ENCODE data around the gene PQBP1.

PQBP1 gene

GRCh38 chrX:48891402-48892288 lies 6.1 kb upstream of the PQBP1 start:
- Mint-ChIP-seq H3K36me3 (ENCODE audit: low read depth) (peaks cover 6% of the 10 kb centered on the region), H3K4me3 (peak overlapping the region; percentile 71), H3K4me1 (ENCODE audit: low read depth) (peaks cover 18% of the 10 kb centered on the region), H3K27me3 (ENCODE audit: low read depth) (peaks cover 3% of the 10 kb centered on the region), H3K9me3 (no peaks in the 10 kb centered on the region), H3K27ac (peak overlapping the region; percentile 67)
- DNase-seq (ENCODE audit: low spot score) = peak; percentile 77

GRCh38 chrX:48892896-48893295 lies 4.8 kb upstream of the PQBP1 start:
- Mint-ChIP-seq H3K9me3 (no peaks in the 10 kb centered on the region), H3K27ac (peak overlapping the region; percentile 8), H3K27me3 (ENCODE audit: low read depth) (peaks cover 3% of the 10 kb centered on the region), H3K36me3 (ENCODE audit: low read depth) (peaks cover 6% of the 10 kb centered on the region), H3K4me3 (no peak overlapping the region), H3K4me1 (ENCODE audit: low read depth) (peaks cover 21% of the 10 kb centered on the region)
- no peak for DNase-seq (ENCODE audit: low spot score)

GRCh38 chrX:48893556-48894348 lies 4.0 kb upstream of the PQBP1 start:
- Mint-ChIP-seq H3K9me3 (no peaks in the 10 kb centered on the region), H3K27ac (no peak overlapping the region), H3K36me3 (ENCODE audit: low read depth) (peaks cover 8% of the 10 kb centered on the region), H3K27me3 (ENCODE audit: low read depth) (peaks cover 3% of the 10 kb centered on the region), H3K4me1 (ENCODE audit: low read depth) (peaks cover 21% of the 10 kb centered on the region), H3K4me3 (no peak overlapping the region)
- DNase-seq (ENCODE audit: low spot score) = no peak

GRCh38 chrX:48894891-48895290 lies 2.8 kb upstream of the PQBP1 start:
- H3K27ac Mint-ChIP-seq = no peak overlapping the region
- H3K36me3 Mint-ChIP-seq (ENCODE audit: low read depth) = peaks cover 8% of the 10 kb centered on the region
- no peak for DNase-seq (ENCODE audit: low spot score)
- peaks cover 3% of the 10 kb centered on the region for H3K27me3 Mint-ChIP-seq (ENCODE audit: low read depth)
- peaks cover 21% of the 10 kb centered on the region for H3K4me1 Mint-ChIP-seq (ENCODE audit: low read depth)
- H3K4me3 Mint-ChIP-seq = no peak overlapping the region
- no peaks in the 10 kb centered on the region for H3K9me3 Mint-ChIP-seq

GRCh38 chrX:48896611-48897011 lies 1.1 kb upstream of the PQBP1 start:
- H3K9me3 Mint-ChIP-seq = no peaks in the 10 kb centered on the region
- H3K36me3 Mint-ChIP-seq (ENCODE audit: low read depth) = peaks cover 11% of the 10 kb centered on the region
- H3K27me3 Mint-ChIP-seq (ENCODE audit: low read depth) = no peaks in the 10 kb centered on the region
- H3K4me3 Mint-ChIP-seq = peak overlapping the region; percentile 88
- no peak for DNase-seq (ENCODE audit: low spot score)
- H3K4me1 Mint-ChIP-seq (ENCODE audit: low read depth) = peaks cover 14% of the 10 kb centered on the region
- peak overlapping the region; percentile 98 for H3K27ac Mint-ChIP-seq

GRCh38 chrX:48897157-48897624 lies 539 bp upstream of the PQBP1 start:
- H3K4me1 Mint-ChIP-seq (ENCODE audit: low read depth) = peaks cover 10% of the 10 kb centered on the region
- H3K27me3 Mint-ChIP-seq (ENCODE audit: low read depth) = no peaks in the 10 kb centered on the region
- peak; percentile 45 for DNase-seq (ENCODE audit: low spot score)
- H3K36me3 Mint-ChIP-seq (ENCODE audit: low read depth) = peaks cover 15% of the 10 kb centered on the region
- H3K27ac Mint-ChIP-seq = peak overlapping the region; percentile 98
- peak overlapping the region; percentile 88 for H3K4me3 Mint-ChIP-seq
- no peaks in the 10 kb centered on the region for H3K9me3 Mint-ChIP-seq

GRCh38 chrX:48899078-48899410 lies 1.3 kb downstream of the PQBP1 start:
- H3K9me3 Mint-ChIP-seq = no peaks in the 10 kb centered on the region
- no peak overlapping the region for H3K4me3 Mint-ChIP-seq
- no peak for DNase-seq (ENCODE audit: low spot score)
- H3K27ac Mint-ChIP-seq = no peak overlapping the region
- H3K36me3 Mint-ChIP-seq (ENCODE audit: low read depth) = peaks cover 15% of the 10 kb centered on the region
- H3K27me3 Mint-ChIP-seq (ENCODE audit: low read depth) = no peaks in the 10 kb centered on the region
- peaks cover 10% of the 10 kb centered on the region for H3K4me1 Mint-ChIP-seq (ENCODE audit: low read depth)

GRCh38 chrX:48901069-48901468 lies 3.3 kb downstream of the PQBP1 start:
- Mint-ChIP-seq H3K27ac (no peak overlapping the region), H3K9me3 (no peaks in the 10 kb centered on the region), H3K27me3 (ENCODE audit: low read depth) (no peaks in the 10 kb centered on the region)

GRCh38 chrX:48902135-48902534 lies 4.4 kb downstream of the PQBP1 start:
- Mint-ChIP-seq H3K27ac (no peak overlapping the region), H3K27me3 (ENCODE audit: low read depth) (no peaks in the 10 kb centered on the region), H3K4me1 (ENCODE audit: low read depth) (no peaks in the 10 kb centered on the region), H3K9me3 (no peaks in the 10 kb centered on the region), H3K36me3 (ENCODE audit: low read depth) (peaks cover 15% of the 10 kb centered on the region), H3K4me3 (no peak overlapping the region)
- DNase-seq (ENCODE audit: low spot score) = no peak

More at GRCh38 chrX:48901069-48901468, 3.3 kb downstream of the PQBP1 start:
- H3K36me3 Mint-ChIP-seq (ENCODE audit: low read depth) = peaks cover 15% of the 10 kb centered on the region
- no peak for DNase-seq (ENCODE audit: low spot score)
- H3K4me3 Mint-ChIP-seq = no peak overlapping the region
- peaks cover 7% of the 10 kb centered on the region for H3K4me1 Mint-ChIP-seq (ENCODE audit: low read depth)

- H3K9me3 Mint-ChIP-seq = no peaks in the 10 kb centered on the region
These were observed 5.0 kb downstream of the PQBP1 start for GRCh38 chrX:48902776-48903175.

GRCh38 chrX:48903290-48903689 lies 5.6 kb downstream of the PQBP1 start:
- Mint-ChIP-seq H3K9me3 (no peaks in the 10 kb centered on the region), H3K4me3 (no peak overlapping the region), H3K27ac (no peak overlapping the region), H3K27me3 (ENCODE audit: low read depth) (no peaks in the 10 kb centered on the region), H3K4me1 (ENCODE audit: low read depth) (no peaks in the 10 kb centered on the region), H3K36me3 (ENCODE audit: low read depth) (peaks cover 13% of the 10 kb centered on the region)
- DNase-seq (ENCODE audit: low spot score) = no peak

More at GRCh38 chrX:48902776-48903175, 5.0 kb downstream of the PQBP1 start:
- Mint-ChIP-seq H3K4me1 (ENCODE audit: low read depth) (no peaks in the 10 kb centered on the region), H3K4me3 (no peak overlapping the region), H3K27me3 (ENCODE audit: low read depth) (no peaks in the 10 kb centered on the region), H3K27ac (no peak overlapping the region), H3K36me3 (ENCODE audit: low read depth) (peaks cover 15% of the 10 kb centered on the region)
- DNase-seq (ENCODE audit: low spot score) = no peak

- Mint-ChIP-seq H3K4me3 (no peak overlapping the region), H3K4me1 (ENCODE audit: low read depth) (no peaks in the 10 kb centered on the region), H3K9me3 (no peaks in the 10 kb centered on the region), H3K36me3 (ENCODE audit: low read depth) (peaks cover 17% of the 10 kb centered on the region), H3K27me3 (ENCODE audit: low read depth) (no peaks in the 10 kb centered on the region), H3K27ac (no peak overlapping the region)
- DNase-seq (ENCODE audit: low spot score) = no peak
These were observed 6.5 kb downstream of the PQBP1 start for GRCh38 chrX:48904180-48904579.

- Mint-ChIP-seq H3K9me3 (no peaks in the 10 kb centered on the region), H3K27me3 (ENCODE audit: low read depth) (no peaks in the 10 kb centered on the region), H3K27ac (no peak overlapping the region), H3K4me3 (no peak overlapping the region), H3K36me3 (ENCODE audit: low read depth) (peaks cover 17% of the 10 kb centered on the region), H3K4me1 (ENCODE audit: low read depth) (no peaks in the 10 kb centered on the region)
- DNase-seq (ENCODE audit: low spot score) = no peak
These were observed 6.9 kb downstream of the PQBP1 start for GRCh38 chrX:48904626-48905025.
